ENCODE results near the gene TPBG.

DNA sequence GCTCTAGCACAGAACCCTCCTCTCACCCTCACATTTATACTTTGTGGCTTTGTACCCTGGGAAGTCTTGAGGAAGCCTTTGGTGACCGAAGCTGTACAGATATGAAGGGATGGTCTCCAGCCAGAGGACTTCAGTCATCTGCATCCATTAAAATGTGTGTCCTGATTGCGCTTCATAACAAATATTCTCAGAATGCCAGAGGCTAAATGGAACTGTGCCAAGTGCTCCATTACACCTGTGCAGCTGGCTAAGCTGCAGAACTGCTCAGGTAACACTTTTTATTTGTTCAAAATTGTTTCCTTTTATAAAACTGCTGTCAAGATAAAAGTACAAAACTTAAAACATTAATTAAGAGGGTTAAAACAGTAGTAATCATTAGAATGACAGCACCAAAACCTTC lies 22.3 kb downstream of the TPBG start:
- TF ChIP-seq POLR2A (IDR thresholded peaks at IDR 0.05; ENCODE audit: low read depth, low read length) (no peak), CTCF (conservative IDR thresholded peaks at IDR 0.05; ENCODE audit: low read depth, low read length) (no peak), MAFK (IDR thresholded peaks at IDR 0.05; ENCODE audit: low read depth, low read length) (no peak), RAD21 (IDR thresholded peaks at IDR 0.05; ENCODE audit: low read length) (no peak), MXI1 (IDR thresholded peaks at IDR 0.05; ENCODE audit: borderline replicate concordance, low read depth, low read length) (no peak)
